Activated B cell treated with CpG ODN at 0.5 μM for 24 hours (primary cell): ENCODE data around the gene DNAH8. TPM values are rescaled to one million over a fixed set of nuclear protein-coding genes. Genes with fewer than 3 reads are reported as not detected.
"Not testable (repeated sequence)": the region's sequence is repeated elsewhere in the genome, so short reads cannot be mapped to it uniquely, and the experiment has no call there.

ENCODE experiments used
- ATAC-seq: fragments of 200-7000 bp; cut with Tn5 transposase; one replicate; pipeline ENCODE4 v1.10.0; 2021; ENCODE audit warnings: low read depth, mild to moderate bottlenecking, moderate library complexity
- CTCF ChIA-PET: fragments of 350-600 bp; sonication (Branson Sonifier 250); formaldehyde crosslinking; loops from one replicate; lab custom pipeline; 2021; ENCODE audit warnings: antibody characterized with exemption; lab: Charles Lee
- POLR2A ChIA-PET: fragments of 350-600 bp; sonication (Branson Sonifier 250); formaldehyde crosslinking; loops from one replicate; lab custom pipeline; 2021; ENCODE audit warnings: antibody characterized with exemption; lab: Charles Lee
- DNase-seq: peaks from one replicate; pipeline ENCODE4 v3.0.0; 2022
- H3K27ac Mint-ChIP-seq: one replicate; pipeline ENCODE4 v1.8.0; 2020; ENCODE audit warnings: mixed read lengths
- H3K27me3 Mint-ChIP-seq: one replicate; pipeline ENCODE4 v1.8.0; 2021; ENCODE audit warnings: mixed read lengths
- H3K36me3 Mint-ChIP-seq: one replicate; pipeline ENCODE4 v1.8.0; 2021; ENCODE audit warnings: low read depth, mixed read lengths
- H3K4me1 Mint-ChIP-seq: one replicate; pipeline ENCODE4 v1.8.0; 2021; ENCODE audit warnings: mixed read lengths
- H3K4me3 Mint-ChIP-seq: one replicate; pipeline ENCODE4 v1.8.0; 2020; ENCODE audit warnings: mild to moderate bottlenecking, mixed read lengths
- H3K9me3 Mint-ChIP-seq: one replicate; pipeline ENCODE4 v1.8.0; 2020; ENCODE audit warnings: mixed read lengths
- intact Hi-C: fragments of 100-400 bp; cut with micrococcal nuclease; formaldehyde crosslinking; loops from one replicate; pipeline ENCODE4 v1.15.1; 2024
- total RNA-seq: library from RNA; stranded (reverse); gene quantifications from 2 replicates; pipeline ENCODE4 v1.2.3, GENCODE V29; 2022
- TF ChIP-seq, protein P1 (sequence below): fragments of 200-600 bp; IDR thresholded peaks from one replicate; pipeline ENCODE4 v1.8.0; 2022; ENCODE audit warnings: antibody characterized with exemption, mild to moderate bottlenecking

The DNAH8 gene
- total RNA-seq, 1 donor from 2014 or later = 2.0 TPM

DNA sequence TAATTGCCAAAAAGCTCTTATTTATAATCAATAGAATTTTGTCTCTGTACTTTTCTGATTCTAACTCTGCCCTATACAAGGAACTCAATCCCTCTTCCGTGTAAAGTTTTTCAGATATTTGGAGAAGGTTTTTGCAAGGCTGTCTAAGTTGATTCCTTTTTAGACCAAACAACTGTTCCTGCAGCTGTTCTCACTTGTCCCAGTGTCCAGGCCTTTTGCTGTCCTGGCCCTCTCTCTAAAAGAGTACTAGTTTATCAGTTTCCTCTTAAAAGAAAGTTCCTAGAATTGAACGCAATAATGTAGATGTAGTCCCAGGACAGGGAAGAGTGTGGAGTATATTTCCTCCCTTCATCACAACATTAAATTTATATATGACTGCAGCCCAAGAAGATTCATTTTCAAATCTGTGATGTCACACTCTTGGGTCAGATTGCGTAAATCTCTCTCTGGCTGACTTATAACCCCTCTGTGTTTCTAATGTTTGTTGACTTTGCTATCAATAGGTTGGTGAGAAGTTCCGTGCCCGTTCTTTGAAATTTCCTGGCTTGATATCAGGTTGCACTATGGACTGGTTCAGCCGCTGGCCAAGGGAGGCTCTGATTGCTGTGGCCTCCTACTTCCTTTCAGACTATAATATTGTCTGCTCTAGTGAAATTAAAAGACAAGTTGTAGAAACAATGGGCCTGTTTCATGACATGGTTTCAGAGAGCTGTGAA lies 194.1 kb downstream of the DNAH8 start:
- intact Hi-C loops = no loop called here
- Mint-ChIP-seq H3K27me3 (peaks cover under 1% of the 10 kb centered on the region), H3K36me3 (no peaks in the 10 kb centered on the region), H3K9me3 (no peaks in the 10 kb centered on the region), H3K4me1 (no peaks in the 10 kb centered on the region), H3K27ac (no peak overlapping the region), H3K4me3 (no peak overlapping the region)
- TF ChIP-seq, protein P1, sequence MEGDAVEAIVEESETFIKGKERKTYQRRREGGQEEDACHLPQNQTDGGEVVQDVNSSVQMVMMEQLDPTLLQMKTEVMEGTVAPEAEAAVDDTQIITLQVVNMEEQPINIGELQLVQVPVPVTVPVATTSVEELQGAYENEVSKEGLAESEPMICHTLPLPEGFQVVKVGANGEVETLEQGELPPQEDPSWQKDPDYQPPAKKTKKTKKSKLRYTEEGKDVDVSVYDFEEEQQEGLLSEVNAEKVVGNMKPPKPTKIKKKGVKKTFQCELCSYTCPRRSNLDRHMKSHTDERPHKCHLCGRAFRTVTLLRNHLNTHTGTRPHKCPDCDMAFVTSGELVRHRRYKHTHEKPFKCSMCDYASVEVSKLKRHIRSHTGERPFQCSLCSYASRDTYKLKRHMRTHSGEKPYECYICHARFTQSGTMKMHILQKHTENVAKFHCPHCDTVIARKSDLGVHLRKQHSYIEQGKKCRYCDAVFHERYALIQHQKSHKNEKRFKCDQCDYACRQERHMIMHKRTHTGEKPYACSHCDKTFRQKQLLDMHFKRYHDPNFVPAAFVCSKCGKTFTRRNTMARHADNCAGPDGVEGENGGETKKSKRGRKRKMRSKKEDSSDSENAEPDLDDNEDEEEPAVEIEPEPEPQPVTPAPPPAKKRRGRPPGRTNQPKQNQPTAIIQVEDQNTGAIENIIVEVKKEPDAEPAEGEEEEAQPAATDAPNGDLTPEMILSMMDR = no peak
- ChIA-PET POLR2A (no interaction called here), CTCF (no interaction called here)
- DNase-seq = no peak
- ATAC-seq = no peak

DNA sequence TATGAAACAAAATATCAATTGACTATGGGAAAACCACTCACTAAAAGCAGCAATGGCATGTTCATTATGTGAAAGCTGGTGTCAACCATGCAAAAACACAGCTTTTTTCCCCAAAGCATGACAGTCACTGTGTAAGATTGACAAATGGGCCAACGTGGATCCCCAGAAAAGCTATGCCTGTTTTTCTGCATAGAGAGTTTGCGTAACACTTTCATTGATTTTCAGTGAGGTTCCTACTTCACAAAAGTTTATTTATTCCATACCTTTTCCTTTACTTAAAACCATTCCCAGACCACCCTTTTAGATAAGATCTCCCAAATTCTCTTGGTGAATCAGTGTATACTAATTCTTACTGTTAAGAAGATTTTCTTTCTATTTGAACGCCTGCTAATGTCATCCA lies 195.1 kb downstream of the DNAH8 start:
- Mint-ChIP-seq H3K4me1 (no peaks in the 10 kb centered on the region), H3K27me3 (no peaks in the 10 kb centered on the region)
- CTCF ChIA-PET = no interaction called here

DNA sequence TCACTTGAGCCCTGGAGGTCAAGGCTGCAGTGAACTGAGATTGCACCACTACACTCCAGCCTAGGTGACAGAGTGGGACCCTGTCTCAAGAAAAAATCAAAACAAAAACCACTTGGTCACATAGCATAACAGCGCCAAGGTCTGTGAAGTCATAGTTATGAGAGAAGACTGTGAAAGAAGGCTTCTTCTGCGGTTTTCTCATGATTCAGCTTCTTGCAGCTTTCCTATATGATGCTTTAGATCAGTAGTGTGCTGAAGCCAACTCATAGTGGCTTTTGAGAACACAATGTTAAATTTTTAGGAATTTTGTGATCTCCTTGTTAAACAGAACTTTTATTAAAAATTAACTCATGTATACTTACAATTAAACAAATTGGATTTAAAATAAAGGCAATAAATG lies 197.3 kb downstream of the DNAH8 start:
- no peak for DNase-seq
- Mint-ChIP-seq H3K36me3 (no peaks in the 10 kb centered on the region), H3K9me3 (no peaks in the 10 kb centered on the region), H3K4me3 (no peak overlapping the region), H3K4me1 (no peaks in the 10 kb centered on the region), H3K27me3 (no peaks in the 10 kb centered on the region), H3K27ac (no peak overlapping the region)
- ATAC-seq = no peak
- POLR2A ChIA-PET = no interaction called here
- TF ChIP-seq, protein P1 = no peak
- intact Hi-C loops = no loop called here
- CTCF ChIA-PET = no interaction called here

More for the DNA sequence above, 195.1 kb downstream of the DNAH8 start:
- POLR2A ChIA-PET = no interaction called here
- H3K4me3 Mint-ChIP-seq = no peak overlapping the region
- no peak for DNase-seq
- no peaks in the 10 kb centered on the region for H3K36me3 Mint-ChIP-seq
- ATAC-seq = no peak
- intact Hi-C loops = no loop called here
- no peaks in the 10 kb centered on the region for H3K9me3 Mint-ChIP-seq
- TF ChIP-seq, protein P1 = no peak
- no peak overlapping the region for H3K27ac Mint-ChIP-seq

DNA sequence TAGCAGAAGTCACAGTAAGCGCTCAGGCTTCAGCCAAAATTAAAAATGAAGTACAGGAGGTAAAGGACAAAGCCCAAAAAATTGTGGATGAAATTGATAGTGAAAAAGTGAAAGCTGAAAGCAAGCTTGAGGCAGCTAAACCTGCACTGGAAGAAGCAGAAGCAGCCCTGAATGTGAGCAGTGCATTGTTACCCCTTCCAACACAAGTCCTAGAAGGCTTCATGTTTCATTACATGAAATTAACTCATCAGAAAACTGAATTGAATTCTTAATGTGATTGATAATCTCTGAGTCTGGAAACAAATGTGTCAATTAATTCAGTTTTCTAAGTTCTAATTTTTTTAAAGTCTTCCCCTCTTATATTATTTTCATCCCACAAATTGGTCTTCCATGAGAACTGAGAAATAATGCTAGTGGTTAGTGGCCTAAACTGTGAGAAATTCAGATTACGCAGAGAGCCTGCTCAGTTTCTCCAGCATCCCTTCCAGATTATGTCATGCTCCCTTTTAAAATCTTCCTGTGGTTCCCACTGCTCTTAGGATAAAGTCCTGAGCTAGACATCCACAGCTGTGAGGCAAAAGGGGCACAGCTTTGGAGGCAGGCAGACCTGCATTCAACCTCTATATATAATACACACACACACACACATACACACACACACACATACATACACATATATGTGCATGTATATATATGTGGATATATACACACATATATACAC lies 200.3 kb downstream of the DNAH8 start:
- intact Hi-C loops = no loop called here
- H3K4me1 Mint-ChIP-seq = no peaks in the 10 kb centered on the region
- CTCF ChIA-PET = no interaction called here
- H3K9me3 Mint-ChIP-seq = no peaks in the 10 kb centered on the region
- no peak for ATAC-seq
- POLR2A ChIA-PET = no interaction called here
- TF ChIP-seq, protein P1 = no peak
- H3K27ac Mint-ChIP-seq = no peak overlapping the region
- no peaks in the 10 kb centered on the region for H3K27me3 Mint-ChIP-seq
- DNase-seq = no peak
- H3K4me3 Mint-ChIP-seq = no peak overlapping the region
- no peaks in the 10 kb centered on the region for H3K36me3 Mint-ChIP-seq

DNA sequence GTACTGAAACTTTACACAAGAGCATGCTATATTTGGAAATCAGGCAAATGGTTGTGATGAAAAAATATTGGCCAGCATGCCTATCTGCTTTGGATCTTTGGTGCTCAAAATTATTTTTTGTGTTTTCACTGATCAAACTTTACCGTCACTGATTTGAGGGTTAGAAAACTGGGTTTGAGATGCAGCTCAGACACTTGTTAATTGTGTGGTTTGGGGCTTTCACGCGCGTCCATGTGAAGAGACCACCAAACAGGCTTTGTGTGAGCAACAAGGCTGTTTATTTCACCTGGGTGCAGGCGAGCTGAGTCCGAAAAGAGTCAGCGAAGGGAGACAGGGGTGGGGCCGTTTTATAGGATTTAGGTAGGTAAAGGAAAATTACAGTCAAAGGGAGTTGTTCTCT lies 206.4 kb downstream of the DNAH8 start:
- ATAC-seq, H3K4me1 Mint-ChIP-seq, DNase-seq, intact Hi-C loops, H3K27me3 Mint-ChIP-seq, H3K4me3 Mint-ChIP-seq, H3K9me3 Mint-ChIP-seq, H3K27ac Mint-ChIP-seq, CTCF ChIA-PET, POLR2A ChIA-PET, H3K36me3 Mint-ChIP-seq: not testable (repeated sequence)
